Measurements from ENCODE around the gene STX2.

DNA sequence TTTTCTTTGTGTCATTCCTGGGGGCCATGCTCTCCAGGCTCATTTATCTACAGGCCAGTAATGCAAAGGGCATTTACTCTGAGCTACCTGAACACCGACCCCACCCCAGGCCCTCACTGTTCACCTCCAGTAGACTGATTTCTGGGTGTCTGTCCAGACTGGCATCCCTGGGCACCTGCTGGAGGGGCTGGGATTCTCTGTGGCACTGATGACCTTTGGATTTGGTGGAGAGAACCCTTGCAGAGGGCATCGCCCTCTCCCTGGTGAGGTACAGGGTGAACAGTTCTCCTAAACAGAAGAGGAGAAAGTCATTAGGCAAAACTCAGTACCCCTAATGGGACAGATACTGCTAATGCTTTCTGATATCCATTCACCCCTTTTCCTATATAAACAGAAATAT, 95.9 kb downstream of the STX2 start:
- TF ChIP-seq, protein P1, sequence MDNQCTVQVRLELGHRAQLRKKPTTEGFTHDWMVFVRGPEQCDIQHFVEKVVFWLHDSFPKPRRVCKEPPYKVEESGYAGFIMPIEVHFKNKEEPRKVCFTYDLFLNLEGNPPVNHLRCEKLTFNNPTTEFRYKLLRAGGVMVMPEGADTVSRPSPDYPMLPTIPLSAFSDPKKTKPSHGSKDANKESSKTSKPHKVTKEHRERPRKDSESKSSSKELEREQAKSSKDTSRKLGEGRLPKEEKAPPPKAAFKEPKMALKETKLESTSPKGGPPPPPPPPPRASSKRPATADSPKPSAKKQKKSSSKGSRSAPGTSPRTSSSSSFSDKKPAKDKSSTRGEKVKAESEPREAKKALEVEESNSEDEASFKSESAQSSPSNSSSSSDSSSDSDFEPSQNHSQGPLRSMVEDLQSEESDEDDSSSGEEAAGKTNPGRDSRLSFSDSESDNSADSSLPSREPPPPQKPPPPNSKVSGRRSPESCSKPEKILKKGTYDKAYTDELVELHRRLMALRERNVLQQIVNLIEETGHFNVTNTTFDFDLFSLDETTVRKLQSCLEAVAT (IDR thresholded peaks at IDR 0.05): no peak
- TF ChIP-seq, protein P2, sequence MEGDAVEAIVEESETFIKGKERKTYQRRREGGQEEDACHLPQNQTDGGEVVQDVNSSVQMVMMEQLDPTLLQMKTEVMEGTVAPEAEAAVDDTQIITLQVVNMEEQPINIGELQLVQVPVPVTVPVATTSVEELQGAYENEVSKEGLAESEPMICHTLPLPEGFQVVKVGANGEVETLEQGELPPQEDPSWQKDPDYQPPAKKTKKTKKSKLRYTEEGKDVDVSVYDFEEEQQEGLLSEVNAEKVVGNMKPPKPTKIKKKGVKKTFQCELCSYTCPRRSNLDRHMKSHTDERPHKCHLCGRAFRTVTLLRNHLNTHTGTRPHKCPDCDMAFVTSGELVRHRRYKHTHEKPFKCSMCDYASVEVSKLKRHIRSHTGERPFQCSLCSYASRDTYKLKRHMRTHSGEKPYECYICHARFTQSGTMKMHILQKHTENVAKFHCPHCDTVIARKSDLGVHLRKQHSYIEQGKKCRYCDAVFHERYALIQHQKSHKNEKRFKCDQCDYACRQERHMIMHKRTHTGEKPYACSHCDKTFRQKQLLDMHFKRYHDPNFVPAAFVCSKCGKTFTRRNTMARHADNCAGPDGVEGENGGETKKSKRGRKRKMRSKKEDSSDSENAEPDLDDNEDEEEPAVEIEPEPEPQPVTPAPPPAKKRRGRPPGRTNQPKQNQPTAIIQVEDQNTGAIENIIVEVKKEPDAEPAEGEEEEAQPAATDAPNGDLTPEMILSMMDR (IDR thresholded peaks at IDR 0.05 in 2 of 3, conservative IDR thresholded peaks at IDR 0.05 in 1 of 3; ENCODE audit: control insufficient read depth in 2 of 3, extremely low read depth in 1 of 3, insufficient read depth in 1 of 3, low read depth in 3 of 3, low read length in 3 of 3): no peak
- TF ChIP-seq POLR2AphosphoS5 (IDR thresholded peaks at IDR 0.05; ENCODE audit: low read length) (no peak), SIN3A (IDR thresholded peaks at IDR 0.05; ENCODE audit: low read depth, low read length) (no peak), HCFC1 (IDR thresholded peaks at IDR 0.05; ENCODE audit: low read length) (no peak), TCF7 (IDR thresholded peaks at IDR 0.05; ENCODE audit: borderline replicate concordance) (no peak), EP300 (IDR thresholded peaks at IDR 0.05; ENCODE audit: borderline replicate concordance in 1 of 2, control insufficient read depth in 1 of 2, low read depth in 2 of 2, low read length in 2 of 2) (no peak), NR2C2 (IDR thresholded peaks at IDR 0.05; ENCODE audit: borderline replicate concordance, control insufficient read depth, insufficient read length, low read depth) (no peak)

Measured in GM12878 (cell line).